HEK293 (cell line): ENCODE measurements around the gene ANKRD39.

Experiments
- CTCF ChIA-PET: fragments of 350-600 bp; formaldehyde crosslinking; extraction: SDS; loops from one replicate; lab custom pipeline; 2021; ENCODE audit warnings: antibody characterized with exemption; lab: Yijun Ruan, JAX
- POLR2A ChIA-PET: fragments of 300-600 bp; formaldehyde crosslinking; extraction: SDS; loops from one replicate; lab custom pipeline; 2020; ENCODE audit warnings: antibody characterized with exemption, inconsistent platforms; lab: Yijun Ruan, JAX
- H3K27ac ChIP-seq: fragments of 200-500 bp; sonication (Bioruptor generic); 2 replicates; pipeline ENCODE4 v1.5.1; 2014; ENCODE audit warnings: low read depth, low read length, control low read depth, inconsistent platforms; ENCODE audit errors: extremely low read depth
- H3K36me3 ChIP-seq, 2 experiments: fragments of 200-500 bp in 1 of 2; sonication (Bioruptor generic) in 1 of 2; 1 replicate in 1 of 2; 2 replicates in 1 of 2; pipeline ENCODE4 v1.5.1; 2014 to 2017; ENCODE audit warnings: inconsistent platforms in 2 of 2, low read length in 2 of 2; ENCODE audit not compliant: control insufficient read depth in 2 of 2, insufficient read depth in 1 of 2
- H3K4me1 ChIP-seq: fragments of 200-500 bp; sonication (Bioruptor generic); 2 replicates; pipeline ENCODE4 v1.5.1; 2014; ENCODE audit warnings: mild to moderate bottlenecking, low read length, inconsistent platforms; ENCODE audit not compliant: control insufficient read depth, insufficient read depth
- H3K4me3 ChIP-seq: 2 replicates; pipeline ENCODE4 v1.5.1; 2011; ENCODE audit warnings: low read depth, mild to moderate bottlenecking, control low read depth, low read length, moderate library complexity
- H3K9me3 ChIP-seq: fragments of 200-500 bp; sonication (Bioruptor generic); 2 replicates; pipeline ENCODE4 v1.5.1; 2014; ENCODE audit warnings: low read depth, low read length, inconsistent platforms; ENCODE audit not compliant: control insufficient read depth, insufficient read depth
- GLI4 ChIP-seq: fragments of 450-650 bp; formaldehyde crosslinking; IDR thresholded peaks from 2 replicates; pipeline ENCODE4 v1.5.1; 2016; ENCODE audit warnings: missing biosample characterization, missing genetic modification characterization
- GLIS2 ChIP-seq: fragments of 450-650 bp; formaldehyde crosslinking; IDR thresholded peaks from 2 replicates; pipeline ENCODE4 v1.5.1; 2016; ENCODE audit warnings: missing biosample characterization, missing genetic modification characterization
- HOXD13 ChIP-seq: sonication (generic); formaldehyde crosslinking; IDR thresholded peaks from 2 replicates; pipeline ENCODE4 v1.8.0; 2022; ENCODE audit warnings: missing genetic modification reagents, borderline replicate concordance
- KLF10 ChIP-seq: fragments of 450-650 bp; IDR thresholded peaks from 2 replicates; pipeline ENCODE4 v1.5.1; 2018; ENCODE audit warnings: missing biosample characterization, mild to moderate bottlenecking, missing genetic modification characterization
- KLF8 ChIP-seq: fragments of 450-650 bp; formaldehyde crosslinking; IDR thresholded peaks from 2 replicates; pipeline ENCODE4 v1.5.1; 2016; ENCODE audit warnings: missing biosample characterization, missing genetic modification characterization
- MZF1 ChIP-seq: fragments of 450-650 bp; formaldehyde crosslinking; IDR thresholded peaks from 2 replicates; pipeline ENCODE4 v1.5.1; 2017; ENCODE audit warnings: missing biosample characterization, missing genetic modification characterization, borderline replicate concordance
- ZFP69B ChIP-seq: fragments of 450-650 bp; formaldehyde crosslinking; IDR thresholded peaks from 2 replicates; pipeline ENCODE4 v1.5.1; 2016; ENCODE audit warnings: missing biosample characterization, missing genetic modification characterization
- ZNF174 ChIP-seq: fragments of 450-650 bp; formaldehyde crosslinking; IDR thresholded peaks from 2 replicates; pipeline ENCODE4 v1.5.0; 2017; ENCODE audit warnings: missing biosample characterization, mild to moderate bottlenecking, missing genetic modification characterization
- ZNF175 ChIP-seq: fragments of 450-650 bp; formaldehyde crosslinking; IDR thresholded peaks from 2 replicates; pipeline ENCODE4 v1.5.1; 2016; ENCODE audit warnings: missing biosample characterization, missing genetic modification characterization
- ZNF19 ChIP-seq: fragments of 450-650 bp; formaldehyde crosslinking; IDR thresholded peaks from 2 replicates; pipeline ENCODE4; 2016; ENCODE audit warnings: missing biosample characterization, missing genetic modification characterization, low read depth
- ZNF2 ChIP-seq: fragments of 450-650 bp; formaldehyde crosslinking; IDR thresholded peaks from 2 replicates; pipeline ENCODE4 v1.5.1; 2016; ENCODE audit warnings: missing biosample characterization, missing genetic modification characterization
- ZNF202 ChIP-seq: fragments of 450-650 bp; formaldehyde crosslinking; IDR thresholded peaks from 2 replicates; pipeline ENCODE4 v1.5.1; 2016; ENCODE audit warnings: missing biosample characterization, missing genetic modification characterization, borderline replicate concordance
- ZNF223 ChIP-seq: fragments of 450-650 bp; formaldehyde crosslinking; IDR thresholded peaks from 2 replicates; pipeline ENCODE4 v1.5.1; 2016; ENCODE audit warnings: missing biosample characterization, missing genetic modification characterization
- ZNF266 ChIP-seq: fragments of 450-650 bp; formaldehyde crosslinking; IDR thresholded peaks from 2 replicates; pipeline ENCODE4 v1.5.1; 2016; ENCODE audit warnings: missing biosample characterization, missing genetic modification characterization, low read depth
- ZNF335 ChIP-seq: fragments of 450-650 bp; formaldehyde crosslinking; conservative IDR thresholded peaks from 2 replicates; pipeline ENCODE4 v1.5.1; 2016; ENCODE audit warnings: missing biosample characterization, missing genetic modification characterization
- ZNF341 ChIP-seq: fragments of 450-650 bp; formaldehyde crosslinking; IDR thresholded peaks from 2 replicates; pipeline ENCODE4; 2016; ENCODE audit warnings: low read depth, missing biosample characterization, missing genetic modification characterization
- ZNF391 ChIP-seq: fragments of 450-650 bp; formaldehyde crosslinking; IDR thresholded peaks from 2 replicates; pipeline ENCODE4 v1.5.1; 2016; ENCODE audit warnings: low read depth, missing biosample characterization, missing genetic modification characterization, borderline replicate concordance
- ZNF426 ChIP-seq: fragments of 450-650 bp; formaldehyde crosslinking; IDR thresholded peaks from 2 replicates; pipeline ENCODE4 v1.5.1; 2017; ENCODE audit warnings: missing biosample characterization, missing genetic modification characterization, mild to moderate bottlenecking, inconsistent platforms, moderate library complexity
- ZNF433 ChIP-seq: fragments of 450-650 bp; formaldehyde crosslinking; IDR thresholded peaks from 2 replicates; pipeline ENCODE4 v1.5.1; 2016; ENCODE audit warnings: missing biosample characterization, missing genetic modification characterization, low read depth
- ZNF501 ChIP-seq: fragments of 450-650 bp; formaldehyde crosslinking; IDR thresholded peaks from 2 replicates; pipeline ENCODE4 v1.5.1; 2016; ENCODE audit warnings: missing biosample characterization, missing genetic modification characterization
- ZNF510 ChIP-seq: fragments of 450-650 bp; formaldehyde crosslinking; IDR thresholded peaks from 2 replicates; pipeline ENCODE4 v1.5.1; 2018; ENCODE audit warnings: mild to moderate bottlenecking, missing genetic modification characterization, missing biosample characterization; ENCODE audit not compliant: insufficient replicate concordance
- ZNF529 ChIP-seq: fragments of 450-650 bp; formaldehyde crosslinking; IDR thresholded peaks from 2 replicates; pipeline ENCODE4 v1.5.1; 2017; ENCODE audit warnings: missing genetic modification characterization, missing biosample characterization; ENCODE audit not compliant: insufficient replicate concordance
- ZNF530 ChIP-seq: fragments of 450-650 bp; formaldehyde crosslinking; IDR thresholded peaks from 2 replicates; pipeline ENCODE4 v1.5.1; 2016; ENCODE audit warnings: low read depth, missing biosample characterization, missing genetic modification characterization
- ZNF561 ChIP-seq: fragments of 450-650 bp; IDR thresholded peaks from 2 replicates; pipeline ENCODE4 v1.5.1; 2018; ENCODE audit warnings: missing biosample characterization, missing genetic modification characterization, borderline replicate concordance
- ZNF585B ChIP-seq: fragments of 450-650 bp; formaldehyde crosslinking; IDR thresholded peaks from 2 replicates; pipeline ENCODE4 v1.5.1; 2016; ENCODE audit warnings: missing biosample characterization, missing genetic modification characterization
- ZNF660 ChIP-seq: fragments of 450-650 bp; IDR thresholded peaks from 2 replicates; pipeline ENCODE4 v1.5.1; 2018; ENCODE audit warnings: missing biosample characterization, mild to moderate bottlenecking, missing genetic modification characterization
- ZNF747 ChIP-seq: fragments of 450-650 bp; formaldehyde crosslinking; IDR thresholded peaks from 2 replicates; pipeline ENCODE4 v1.5.1; 2016; ENCODE audit warnings: missing biosample characterization, missing genetic modification characterization
- TF ChIP-seq, protein P1 (sequence below): fragments of 450-650 bp; formaldehyde crosslinking; IDR thresholded peaks from 2 replicates; pipeline ENCODE4 v1.5.1; 2016; ENCODE audit warnings: missing biosample characterization, missing genetic modification characterization
- TF ChIP-seq, protein P2 (sequence below): fragments of 450-650 bp; formaldehyde crosslinking; IDR thresholded peaks from 2 replicates; pipeline ENCODE4 v1.5.1; 2016; ENCODE audit warnings: missing biosample characterization, missing genetic modification characterization
- TF ChIP-seq, protein P3 (sequence below): fragments of 450-650 bp; formaldehyde crosslinking; IDR thresholded peaks from 2 replicates; pipeline ENCODE4 v1.5.1; 2016; ENCODE audit warnings: missing biosample characterization, missing genetic modification characterization, low read depth

ANKRD39 gene

DNA sequence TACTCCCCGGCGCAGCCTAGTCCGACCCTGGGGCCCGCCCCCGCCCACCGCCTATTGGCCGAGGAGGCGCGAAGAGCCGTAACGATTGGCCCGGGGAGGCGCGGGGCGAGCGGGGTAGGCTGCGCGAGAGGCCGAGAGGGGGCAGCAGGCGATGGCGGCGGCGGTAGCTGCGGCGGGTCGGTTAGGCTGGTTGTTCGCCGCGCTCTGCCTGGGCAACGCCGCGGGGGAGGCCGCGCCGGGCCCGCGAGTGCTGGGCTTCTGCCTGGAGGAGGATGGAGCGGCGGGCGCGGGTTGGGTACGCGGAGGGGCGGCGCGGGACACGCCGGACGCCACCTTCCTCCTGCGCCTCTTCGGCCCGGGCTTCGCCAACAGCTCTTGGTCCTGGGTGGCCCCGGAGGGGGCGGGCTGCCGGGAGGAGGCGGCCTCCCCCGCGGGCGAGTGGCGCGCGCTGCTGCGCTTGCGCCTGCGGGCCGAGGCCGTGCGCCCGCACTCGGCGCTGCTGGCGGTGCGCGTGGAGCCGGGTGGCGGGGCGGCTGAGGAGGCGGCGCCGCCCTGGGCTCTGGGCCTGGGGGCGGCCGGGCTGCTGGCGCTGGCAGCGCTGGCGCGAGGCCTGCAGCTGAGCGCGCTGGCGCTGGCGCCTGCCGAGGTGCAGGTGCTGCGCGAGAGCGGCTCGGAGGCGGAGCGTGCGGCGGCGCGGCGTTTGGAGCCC is 41.5 kb downstream of the ANKRD39 start, which contains the start of gene CNNM3 (continued):
- TF ChIP-seq, protein P1, sequence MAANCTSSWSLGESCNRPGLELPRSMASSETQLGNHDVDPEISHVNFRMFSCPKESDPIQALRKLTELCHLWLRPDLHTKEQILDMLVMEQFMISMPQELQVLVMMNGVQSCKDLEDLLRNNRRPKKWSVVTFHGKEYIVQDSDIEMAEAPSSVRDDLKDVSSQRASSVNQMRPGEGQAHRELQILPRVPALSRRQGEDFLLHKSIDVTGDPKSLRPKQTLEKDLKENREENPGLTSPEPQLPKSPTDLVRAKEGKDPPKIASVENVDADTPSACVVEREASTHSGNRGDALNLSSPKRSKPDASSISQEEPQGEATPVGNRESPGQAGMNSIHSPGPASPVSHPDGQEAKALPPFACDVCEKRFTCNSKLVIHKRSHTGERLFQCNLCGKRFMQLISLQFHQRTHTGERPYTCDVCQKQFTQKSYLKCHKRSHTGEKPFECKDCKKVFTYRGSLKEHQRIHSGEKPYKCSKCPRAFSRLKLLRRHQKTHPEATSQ (tag by site-specific recombination) = peak; percentile 62; the same call in 1 of the 2 replicates
- no peak for TF ChIP-seq GLI4 (tag by site-specific recombination)
- TF ChIP-seq ZNF202 (tag by site-specific recombination) = no peak
- TF ChIP-seq GLIS2 = peak; percentile 91
- 0 out of 2 replicates have a peak, but pooled peaks have one; percentile 10 for TF ChIP-seq ZNF585B (tag by site-specific recombination)
- TF ChIP-seq KLF10 (tag by site-specific recombination) = peak; percentile 59; the same call in 1 of the 2 replicates

DNA sequence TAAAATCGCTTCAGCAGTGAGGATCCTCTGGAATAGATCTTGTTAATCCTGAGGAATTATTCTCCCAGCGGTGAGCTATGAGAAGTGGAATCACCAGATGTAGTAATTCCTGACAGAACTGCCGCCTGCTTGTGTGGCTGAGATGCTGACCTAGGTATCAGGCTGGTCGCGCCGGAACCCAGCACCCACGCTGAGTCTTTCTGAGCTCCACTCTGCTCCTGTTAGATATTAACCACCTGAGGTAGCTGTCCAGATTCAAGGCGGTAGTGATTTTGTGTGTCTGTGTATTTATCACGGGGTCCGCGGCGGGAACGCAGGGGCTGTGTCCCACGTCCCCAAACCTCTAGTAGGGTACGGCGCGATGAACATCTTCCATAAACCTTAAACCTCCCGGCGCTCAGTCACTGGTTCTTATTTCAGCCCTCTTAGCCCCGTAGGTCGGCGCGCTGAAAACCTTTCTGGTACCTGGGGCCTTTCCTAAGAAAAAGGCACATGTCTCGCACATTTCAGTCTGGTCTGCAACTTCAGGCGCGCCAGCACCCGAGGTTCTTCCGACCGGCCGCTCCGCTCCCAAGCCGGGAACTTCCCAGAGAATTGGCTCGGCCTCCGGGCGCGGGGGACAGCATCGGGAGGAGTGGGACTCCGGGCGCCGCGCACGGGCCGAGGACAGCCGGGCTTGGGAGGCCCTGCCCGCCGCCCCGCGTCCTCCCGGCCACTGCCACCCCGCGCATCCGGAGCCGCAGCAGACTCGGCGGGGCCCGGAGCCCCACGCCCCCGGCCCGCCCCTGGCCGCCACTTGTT is 42.3 kb downstream of the ANKRD39 start:
- peak overlapping the region; percentile 50; the same call in 1 of the 2 replicates for H3K27ac ChIP-seq
- ChIA-PET POLR2A (interaction anchor here (0.5 to 1.7 kb wide), 12 partner anchors 18 to 275 kb away, joined by 3 to 7 read pairs (median 4); partner anchors contain the start of genes ANKRD39, CNNM4 and KANSL3), CTCF (interaction anchor here (0.6 to 1.1 kb wide), 6 partner anchors 9 to 57 kb away, joined by 3 to 4 read pairs (median 4); no protein-coding TSS in a partner anchor)
- no peaks in the 10 kb centered on the region for H3K9me3 ChIP-seq
- H3K4me3 ChIP-seq = peak overlapping the region; percentile 75
- peaks cover 6 to 41% of the 10 kb centered on the region in 2 experiments; a peak in 2 of 3 replicates for H3K36me3 ChIP-seq
- peaks cover 15% of the 10 kb centered on the region for H3K4me1 ChIP-seq
- TF ChIP-seq ZFP69B (tag by site-specific recombination) (no peak), ZNF223 (no peak), ZNF530 (tag by site-specific recombination) (no peak), ZNF561 (no peak), ZNF747 (no peak), MZF1 (tag by site-specific recombination) (no peak), ZNF19 (tag by site-specific recombination) (no peak), ZNF341 (no peak), ZNF175 (tag by site-specific recombination) (no peak), ZNF510 (no peak), KLF8 (tag by site-specific recombination) (no peak), ZNF2 (tag by site-specific recombination) (0 out of 2 replicates have a peak, but pooled peaks have one; percentile 22), ZNF266 (tag by site-specific recombination) (no peak), ZNF501 (tag by site-specific recombination) (0 out of 2 replicates have a peak, but pooled peaks have one; percentile 16), ZNF426 (no peak), HOXD13 (CRISPR knock-in tag) (no peak), ZNF433 (tag by site-specific recombination) (no peak), ZNF660 (no peak), ZNF529 (tag by site-specific recombination) (no peak), ZNF335 (tag by site-specific recombination) (peak; percentile 71), ZNF174 (tag by site-specific recombination) (no peak), ZNF391 (tag by site-specific recombination) (no peak)
- TF ChIP-seq, protein P1 (tag by site-specific recombination) = no peak
- TF ChIP-seq, protein P2, sequence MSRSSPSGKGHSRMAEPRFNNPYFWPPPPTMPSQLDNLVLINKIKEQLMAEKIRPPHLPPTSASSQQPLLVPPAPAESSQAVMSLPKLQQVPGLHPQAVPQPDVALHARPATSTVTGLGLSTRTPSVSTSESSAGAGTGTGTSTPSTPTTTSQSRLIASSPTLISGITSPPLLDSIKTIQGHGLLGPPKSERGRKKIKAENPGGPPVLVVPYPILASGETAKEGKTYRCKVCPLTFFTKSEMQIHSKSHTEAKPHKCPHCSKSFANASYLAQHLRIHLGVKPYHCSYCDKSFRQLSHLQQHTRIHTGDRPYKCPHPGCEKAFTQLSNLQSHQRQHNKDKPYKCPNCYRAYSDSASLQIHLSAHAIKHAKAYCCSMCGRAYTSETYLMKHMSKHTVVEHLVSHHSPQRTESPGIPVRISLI (tag by site-specific recombination) = no peak
- TF ChIP-seq, protein P3, sequence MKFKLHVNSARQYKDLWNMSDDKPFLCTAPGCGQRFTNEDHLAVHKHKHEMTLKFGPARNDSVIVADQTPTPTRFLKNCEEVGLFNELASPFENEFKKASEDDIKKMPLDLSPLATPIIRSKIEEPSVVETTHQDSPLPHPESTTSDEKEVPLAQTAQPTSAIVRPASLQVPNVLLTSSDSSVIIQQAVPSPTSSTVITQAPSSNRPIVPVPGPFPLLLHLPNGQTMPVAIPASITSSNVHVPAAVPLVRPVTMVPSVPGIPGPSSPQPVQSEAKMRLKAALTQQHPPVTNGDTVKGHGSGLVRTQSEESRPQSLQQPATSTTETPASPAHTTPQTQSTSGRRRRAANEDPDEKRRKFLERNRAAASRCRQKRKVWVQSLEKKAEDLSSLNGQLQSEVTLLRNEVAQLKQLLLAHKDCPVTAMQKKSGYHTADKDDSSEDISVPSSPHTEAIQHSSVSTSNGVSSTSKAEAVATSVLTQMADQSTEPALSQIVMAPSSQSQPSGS (tag by site-specific recombination) = no peak
